Choroid plexus epithelial cell (primary cell): Measurements from ENCODE around the gene TMA7.

Experiments used
- DNase-seq: peaks from one replicate; pipeline ENCODE4 v3.0.0-alpha.2; 2010; ENCODE audit warnings: low read depth
- H3K4me3 ChIP-seq: 2 replicates; pipeline ENCODE4 v1.5.1; 2011; ENCODE audit warnings: low read depth, mild to moderate bottlenecking, control low read depth, low read length, moderate library complexity
- CTCF ChIP-seq: conservative IDR thresholded peaks from 2 replicates; pipeline ENCODE4 v1.5.1; 2011; ENCODE audit warnings: low read depth, mild to moderate bottlenecking, control low read depth, inconsistent platforms, low read length, moderate library complexity

Gene TMA7

GRCh38 chr3:48418651-48419050, 21.4 kb upstream of the TMA7 start:
- TF ChIP-seq CTCF: no peak
- DNase-seq: no peak
- no peak overlapping the region for H3K4me3 ChIP-seq

GRCh38 chr3:48419149-48419548, 20.9 kb upstream of the TMA7 start:
- no peak overlapping the region for H3K4me3 ChIP-seq
- TF ChIP-seq CTCF: no peak
- DNase-seq: no peak

GRCh38 chr3:48419597-48419996, 20.5 kb upstream of the TMA7 start:
- H3K4me3 ChIP-seq: no peak overlapping the region
- TF ChIP-seq CTCF: no peak
- DNase-seq: no peak

- no peak overlapping the region for H3K4me3 ChIP-seq
- TF ChIP-seq CTCF: no peak
Observed at GRCh38 chr3:48420561-48420960, 19.5 kb upstream of the TMA7 start.

GRCh38 chr3:48422272-48422671, 17.8 kb upstream of the TMA7 start:
- TF ChIP-seq CTCF: peak; percentile 26
- no peak overlapping the region for H3K4me3 ChIP-seq
- DNase-seq: no peak

More at GRCh38 chr3:48420561-48420960, 19.5 kb upstream of the TMA7 start:
- no peak for DNase-seq

GRCh38 chr3:48422681-48423080, 17.4 kb upstream of the TMA7 start:
- DNase-seq: no peak
- no peak for TF ChIP-seq CTCF
- no peak overlapping the region for H3K4me3 ChIP-seq

- no peak for DNase-seq
- TF ChIP-seq CTCF: no peak
- H3K4me3 ChIP-seq: no peak overlapping the region
Observed at GRCh38 chr3:48423241-48423882, 16.7 kb upstream of the TMA7 start.
